H1 (cell line): ENCODE measurements around the gene ZBTB42.

ENCODE experiments used
- RXRA ChIP-seq: IDR thresholded peaks from 2 replicates; pipeline ENCODE4 v1.6.1; 2011; ENCODE audit warnings: low read depth, mild to moderate bottlenecking, low read length, moderate library complexity; ENCODE audit not compliant: insufficient read depth
- TF ChIP-seq, protein P1 (sequence below), 3 experiments: IDR thresholded peaks; 1 replicate in 2 of 3; 2 replicates in 1 of 3; pipeline versions ENCODE4 v1.5.1 to v1.6.1; 2011; ENCODE audit warnings: low read length in 3 of 3, mild to moderate bottlenecking in 3 of 3, inconsistent platforms in 2 of 3, low read depth in 1 of 3, moderate library complexity in 1 of 3; ENCODE audit not compliant: insufficient read depth in 1 of 3; ENCODE audit errors: control extremely low read depth in 1 of 3

DNA sequence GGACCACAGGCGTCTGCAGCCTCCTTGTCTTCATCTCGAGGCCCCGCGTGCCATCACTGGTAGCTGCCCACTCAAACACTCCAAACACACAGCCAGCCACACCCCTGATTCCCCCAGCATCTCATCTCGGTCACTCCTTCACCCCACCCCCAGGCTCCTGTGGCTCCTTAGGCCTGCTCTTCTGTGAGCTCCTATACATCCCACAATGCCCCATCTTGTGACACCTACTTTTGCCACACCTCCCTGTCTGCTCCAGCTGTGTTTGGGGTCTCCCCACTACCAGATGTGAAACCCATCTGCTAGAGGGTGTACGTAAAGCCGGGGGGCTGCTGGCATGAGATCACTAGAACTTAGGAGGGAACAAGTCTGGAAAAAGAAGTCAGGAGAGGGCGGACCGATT, 9.5 kb upstream of the ZBTB42 start:
- TF ChIP-seq, protein P1, sequence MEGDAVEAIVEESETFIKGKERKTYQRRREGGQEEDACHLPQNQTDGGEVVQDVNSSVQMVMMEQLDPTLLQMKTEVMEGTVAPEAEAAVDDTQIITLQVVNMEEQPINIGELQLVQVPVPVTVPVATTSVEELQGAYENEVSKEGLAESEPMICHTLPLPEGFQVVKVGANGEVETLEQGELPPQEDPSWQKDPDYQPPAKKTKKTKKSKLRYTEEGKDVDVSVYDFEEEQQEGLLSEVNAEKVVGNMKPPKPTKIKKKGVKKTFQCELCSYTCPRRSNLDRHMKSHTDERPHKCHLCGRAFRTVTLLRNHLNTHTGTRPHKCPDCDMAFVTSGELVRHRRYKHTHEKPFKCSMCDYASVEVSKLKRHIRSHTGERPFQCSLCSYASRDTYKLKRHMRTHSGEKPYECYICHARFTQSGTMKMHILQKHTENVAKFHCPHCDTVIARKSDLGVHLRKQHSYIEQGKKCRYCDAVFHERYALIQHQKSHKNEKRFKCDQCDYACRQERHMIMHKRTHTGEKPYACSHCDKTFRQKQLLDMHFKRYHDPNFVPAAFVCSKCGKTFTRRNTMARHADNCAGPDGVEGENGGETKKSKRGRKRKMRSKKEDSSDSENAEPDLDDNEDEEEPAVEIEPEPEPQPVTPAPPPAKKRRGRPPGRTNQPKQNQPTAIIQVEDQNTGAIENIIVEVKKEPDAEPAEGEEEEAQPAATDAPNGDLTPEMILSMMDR (IDR thresholded peaks at IDR 0.05; ENCODE audit: control extremely low read depth in 1 of 3, insufficient read depth in 1 of 3, low read depth in 1 of 3, low read length in 3 of 3), result no peak
- no peak for TF ChIP-seq RXRA
